Mesenchymal stem cell (in vitro differentiated cells and primary cell): ENCODE results near the gene TLX1.

ENCODE experiments used
- DNase-seq: peaks from one replicate; pipeline ENCODE4 v3.0.0-alpha.2; 2013
- H2AFZ ChIP-seq: one replicate; pipeline ENCODE4 v1.6.1; 2013; ENCODE audit warnings: low read depth, mild to moderate bottlenecking, control low read depth, inconsistent platforms, low read length, moderate library complexity
- H2AK5ac ChIP-seq: 2 replicates; pipeline ENCODE4 v1.6.1; 2013; ENCODE audit warnings: low read length, moderate library complexity, mild to moderate bottlenecking, inconsistent platforms; ENCODE audit not compliant: severe bottlenecking
- H2BK120ac ChIP-seq: one replicate; pipeline ENCODE4 v1.6.1; 2013; ENCODE audit warnings: low read depth, mild to moderate bottlenecking, inconsistent platforms, low read length, moderate library complexity
- H2BK12ac ChIP-seq, 2 experiments: one replicate each; pipeline ENCODE4 v1.6.1; 2013; ENCODE audit warnings: inconsistent platforms in 2 of 2, low read length in 2 of 2, mild to moderate bottlenecking in 2 of 2, moderate library complexity in 2 of 2, control low read depth in 1 of 2
- H2BK15ac ChIP-seq: one replicate; pipeline ENCODE4 v1.6.1; 2013; ENCODE audit warnings: mild to moderate bottlenecking, low read depth, inconsistent platforms; ENCODE audit not compliant: poor library complexity, severe bottlenecking
- H2BK5ac ChIP-seq: 2 replicates; pipeline ENCODE4 v1.6.1; 2013; ENCODE audit warnings: low read depth, mild to moderate bottlenecking, low read length, control low read depth, inconsistent platforms; ENCODE audit not compliant: poor library complexity, severe bottlenecking
- H3K14ac ChIP-seq, 2 experiments: one replicate each; pipeline ENCODE4 v1.6.1; 2013; ENCODE audit warnings: inconsistent platforms in 2 of 2, low read length in 2 of 2, control low read depth in 1 of 2, mild to moderate bottlenecking in 1 of 2, moderate library complexity in 1 of 2
- H3K18ac ChIP-seq, 2 experiments: one replicate each; pipeline ENCODE4 v1.6.1; 2013; ENCODE audit warnings: inconsistent platforms in 2 of 2, low read length in 2 of 2, control low read depth in 1 of 2, low read depth in 1 of 2, mild to moderate bottlenecking in 1 of 2
- H3K23ac ChIP-seq, 2 experiments: one replicate each; pipeline ENCODE4 v1.6.1; 2013; ENCODE audit warnings: inconsistent platforms in 2 of 2, low read length in 2 of 2, mild to moderate bottlenecking in 2 of 2, moderate library complexity in 2 of 2, control low read depth in 1 of 2
- H3K27ac ChIP-seq: 2 replicates; pipeline ENCODE4 v1.5.1; 2013; ENCODE audit warnings: mild to moderate bottlenecking, moderate library complexity, low read length, control low read depth, inconsistent platforms; ENCODE audit not compliant: poor library complexity, severe bottlenecking
- H3K27me3 ChIP-seq, 2 experiments: 2 replicates each; pipeline versions ENCODE4 v1.6.1 to v1.7.0; 2013; ENCODE audit warnings: low read length in 2 of 2, mild to moderate bottlenecking in 2 of 2, moderate library complexity in 2 of 2, control low read depth in 1 of 2, inconsistent platforms in 1 of 2; ENCODE audit not compliant: control insufficient read depth in 1 of 2, insufficient read depth in 1 of 2
- H3K36me3 ChIP-seq, 2 experiments: 2 replicates each; pipeline versions ENCODE4 v1.6.1 to v1.7.0; 2013; ENCODE audit warnings: low read length in 2 of 2, control low read depth in 1 of 2, inconsistent platforms in 1 of 2, low read depth in 1 of 2, mild to moderate bottlenecking in 1 of 2; ENCODE audit not compliant: insufficient read depth in 2 of 2, control insufficient read depth in 1 of 2
- H3K4ac ChIP-seq, 2 experiments: one replicate each; pipeline ENCODE4 v1.6.1; 2013; ENCODE audit warnings: inconsistent platforms in 2 of 2, low read length in 2 of 2, mild to moderate bottlenecking in 2 of 2, moderate library complexity in 2 of 2, control low read depth in 1 of 2, low read depth in 1 of 2
- H3K4me1 ChIP-seq: 2 replicates; pipeline ENCODE4 v1.6.1; 2013; ENCODE audit warnings: low read depth, low read length, control low read depth; ENCODE audit not compliant: control insufficient read depth, insufficient read depth
- H3K4me2 ChIP-seq: 2 replicates; pipeline ENCODE4 v1.6.1; 2013; ENCODE audit warnings: low read length, mild to moderate bottlenecking, inconsistent platforms; ENCODE audit not compliant: poor library complexity, severe bottlenecking
- H3K4me3 ChIP-seq, 2 experiments: 2 replicates each; pipeline versions ENCODE4 v1.5.1 to v1.7.0; 2013; ENCODE audit warnings: low read length in 2 of 2, mild to moderate bottlenecking in 2 of 2, control low read depth in 1 of 2, low read depth in 1 of 2; ENCODE audit not compliant: insufficient read depth in 1 of 2
- H3K79me1 ChIP-seq: replicated peaks from 2 replicates; pipeline ENCODE4 v1.6.1; 2013; ENCODE audit warnings: mild to moderate bottlenecking, control low read depth, low read length, inconsistent platforms; ENCODE audit not compliant: poor library complexity, severe bottlenecking
- H3K9ac ChIP-seq: 2 replicates; pipeline ENCODE4 v1.7.0; 2013; ENCODE audit warnings: mild to moderate bottlenecking, low read length, moderate library complexity
- H3K9me3 ChIP-seq: 2 replicates; pipeline ENCODE4 v1.7.0; 2013; ENCODE audit warnings: mild to moderate bottlenecking, low read length; ENCODE audit not compliant: control insufficient read depth
- H4K8ac ChIP-seq: one replicate; pipeline ENCODE4 v1.6.1; 2013; ENCODE audit warnings: inconsistent platforms, mild to moderate bottlenecking, low read length, moderate library complexity
- H4K91ac ChIP-seq: one replicate; pipeline ENCODE4 v1.6.1; 2013; ENCODE audit warnings: mild to moderate bottlenecking, low read length, inconsistent platforms
- WGBS: methylation state at CpG from one replicate; pipeline ENCODE4 v1.1.7; 2013; ENCODE audit warnings: mixed read lengths; 5-methylcytosine and 5-hydroxymethylcytosine counted together

Gene TLX1

DNA sequence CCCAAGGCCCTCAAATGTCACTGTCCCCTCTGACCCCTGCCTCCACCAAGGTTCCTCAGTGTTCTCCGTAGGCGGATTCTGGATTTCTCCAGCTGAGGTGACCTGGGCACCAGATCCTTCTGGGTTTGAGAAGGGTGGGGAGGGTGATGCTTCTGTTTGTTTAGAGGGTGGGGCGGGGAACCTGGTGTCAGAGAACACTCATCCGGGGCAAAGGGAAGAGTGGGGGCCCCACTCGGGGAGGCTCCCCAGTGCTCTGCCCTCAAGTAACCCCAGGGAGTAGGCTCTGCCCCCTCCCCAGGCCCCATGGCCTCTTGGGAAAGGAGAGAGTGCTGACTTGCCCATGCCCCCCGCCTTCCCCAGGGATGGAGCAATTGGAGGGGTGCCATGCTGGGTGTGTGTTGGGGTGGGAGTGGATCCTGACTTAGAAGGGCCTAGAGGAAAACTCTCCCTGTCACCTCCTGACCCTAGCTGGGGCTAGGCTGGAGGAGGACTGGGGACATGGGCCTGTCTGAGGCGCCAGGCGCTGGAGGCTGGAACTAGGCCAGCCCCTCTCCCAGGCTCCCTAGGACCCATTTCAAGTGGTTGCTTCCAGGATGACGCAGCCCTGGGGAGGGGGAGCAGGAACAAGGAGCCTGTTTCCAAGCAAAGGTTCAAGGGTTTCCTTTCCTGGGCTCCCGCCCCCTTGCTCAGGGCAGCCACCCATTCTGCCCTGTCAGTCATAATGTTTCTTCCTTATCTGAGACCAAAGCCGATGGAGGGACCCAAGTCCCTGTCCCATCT is 41.4 kb upstream of the TLX1 start:
- 85% methylated on average over 10 of the region's 11 CpGs for WGBS

DNA sequence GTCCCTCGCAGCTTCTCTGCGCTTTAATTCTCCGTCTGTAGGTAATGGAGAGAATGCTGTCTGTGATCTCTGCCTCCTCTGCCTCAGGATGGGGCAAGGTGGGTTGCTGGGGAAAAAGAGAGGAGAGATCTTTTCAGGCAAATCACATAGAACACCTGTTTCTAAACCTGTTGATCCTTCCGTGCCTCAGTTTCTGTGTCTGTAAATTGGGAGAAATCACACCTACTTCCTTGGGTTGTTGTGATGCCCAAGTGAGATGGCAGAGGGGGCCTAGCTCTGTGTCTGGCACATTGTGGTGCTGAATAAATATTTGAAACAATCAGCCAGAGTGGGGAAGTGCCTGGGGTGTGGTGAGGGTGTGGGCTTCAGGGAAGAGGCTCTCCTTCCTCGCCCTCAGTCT is 40.5 kb upstream of the TLX1 start:
- no peak overlapping the region for H3K4me3 ChIP-seq
- H3K9me3 ChIP-seq = no peaks in the 10 kb centered on the region
- H2BK120ac ChIP-seq = no peak overlapping the region
- no peak overlapping the region for H3K18ac ChIP-seq
- no peaks in the 10 kb centered on the region for H3K79me1 ChIP-seq
- no peak overlapping the region for H2BK12ac ChIP-seq
- no peak overlapping the region for H4K91ac ChIP-seq
- H2BK5ac ChIP-seq = no peak overlapping the region
- H2AK5ac ChIP-seq = no peak overlapping the region
- WGBS = 90% methylated on average over 4 of the region's 5 CpGs
- no peak overlapping the region for H3K14ac ChIP-seq
- H3K9ac ChIP-seq = no peak overlapping the region
- H3K4ac ChIP-seq = no peak overlapping the region
- no peak for DNase-seq
- no peak overlapping the region for H4K8ac ChIP-seq
- no peaks in the 10 kb centered on the region for H3K36me3 ChIP-seq
- no peak overlapping the region for H3K23ac ChIP-seq
- H3K4me2 ChIP-seq = no peak overlapping the region
- H3K4me1 ChIP-seq = no peaks in the 10 kb centered on the region
- H3K27me3 ChIP-seq = peaks cover 60 to 100% of the 10 kb centered on the region in 2 experiments
- H2AFZ ChIP-seq = no peak overlapping the region
- H3K27ac ChIP-seq = no peak overlapping the region
- no peak overlapping the region for H2BK15ac ChIP-seq

More for the DNA sequence above, 41.4 kb upstream of the TLX1 start:
- no peaks in the 10 kb centered on the region for H3K79me1 ChIP-seq
- no peaks in the 10 kb centered on the region for H3K9me3 ChIP-seq
- peak overlapping the region; percentile 15 for H2AFZ ChIP-seq
- no peak overlapping the region for H4K8ac ChIP-seq
- H2AK5ac ChIP-seq = no peak overlapping the region
- H3K4ac ChIP-seq = no peak overlapping the region
- H3K27ac ChIP-seq = no peak overlapping the region
- H4K91ac ChIP-seq = no peak overlapping the region
- peaks cover 69 to 100% of the 10 kb centered on the region in 2 experiments for H3K27me3 ChIP-seq
- no peak overlapping the region for H3K4me2 ChIP-seq
- no peak overlapping the region for H3K4me3 ChIP-seq
- H3K9ac ChIP-seq = no peak overlapping the region
- H3K18ac ChIP-seq = no peak overlapping the region
- no peak overlapping the region for H2BK15ac ChIP-seq
- H3K23ac ChIP-seq = no peak overlapping the region
- H2BK120ac ChIP-seq = no peak overlapping the region
- H3K4me1 ChIP-seq = no peaks in the 10 kb centered on the region
- H2BK12ac ChIP-seq = no peak overlapping the region
- no peak overlapping the region for H2BK5ac ChIP-seq
- DNase-seq = no peak
- H3K14ac ChIP-seq = no peak overlapping the region
- no peaks in the 10 kb centered on the region for H3K36me3 ChIP-seq

DNA sequence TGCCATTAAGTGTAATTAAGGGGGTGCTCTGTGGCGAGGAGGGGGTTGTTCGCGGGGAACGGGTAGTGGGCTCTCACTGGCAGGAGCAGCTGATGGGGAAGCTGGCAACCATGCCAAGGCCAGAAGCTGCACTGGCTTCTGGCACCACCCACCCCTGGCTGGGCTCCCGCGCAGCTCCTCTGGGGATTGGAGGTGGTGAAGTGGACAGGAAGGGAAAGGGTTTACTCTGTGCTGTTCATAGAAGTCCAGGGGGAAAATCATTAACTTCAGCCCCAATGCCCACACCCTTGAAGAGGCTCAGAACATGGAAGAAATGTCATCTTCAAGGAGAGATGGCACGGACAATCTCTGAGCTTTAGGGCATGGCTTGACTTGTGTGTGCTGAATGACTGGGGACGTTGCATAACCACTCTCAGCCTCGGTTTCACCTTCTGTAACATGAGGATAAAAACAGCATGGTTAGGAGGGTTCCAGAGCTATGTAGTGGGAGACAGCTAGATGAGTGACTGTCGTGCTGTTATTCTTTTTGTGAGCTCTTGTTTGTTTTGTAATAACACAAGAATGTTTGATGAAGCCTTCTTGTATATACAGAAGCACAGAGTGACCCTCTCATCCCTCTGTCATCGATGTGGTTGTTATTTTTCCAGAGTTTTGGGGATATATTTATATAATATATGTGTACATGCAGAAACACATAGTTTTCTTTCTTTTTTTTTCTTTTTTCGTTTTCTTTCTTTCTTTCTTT is 39.4 kb upstream of the TLX1 start:
- no peak overlapping the region for H3K9ac ChIP-seq
- DNase-seq = no peak
- H2BK5ac ChIP-seq = no peak overlapping the region
- H3K4ac ChIP-seq = no peak overlapping the region
- peaks cover 63 to 99% of the 10 kb centered on the region in 2 experiments for H3K27me3 ChIP-seq
- H3K18ac ChIP-seq = no peak overlapping the region
- no peak overlapping the region for H3K14ac ChIP-seq
- no peak overlapping the region for H3K23ac ChIP-seq
- H2AK5ac ChIP-seq = no peak overlapping the region
- H3K27ac ChIP-seq = no peak overlapping the region
- H2AFZ ChIP-seq = no peak overlapping the region
- H4K8ac ChIP-seq = no peak overlapping the region
- H3K4me3 ChIP-seq = no peak overlapping the region
- no peaks in the 10 kb centered on the region for H3K9me3 ChIP-seq
- H3K4me1 ChIP-seq = no peaks in the 10 kb centered on the region
- H3K36me3 ChIP-seq = no peaks in the 10 kb centered on the region
- no peak overlapping the region for H2BK120ac ChIP-seq
- no peaks in the 10 kb centered on the region for H3K79me1 ChIP-seq
- no peak overlapping the region for H3K4me2 ChIP-seq
- no peak overlapping the region for H4K91ac ChIP-seq
- 68% methylated on average over 8 of the region's 12 CpGs for WGBS
- no peak overlapping the region for H2BK12ac ChIP-seq
- H2BK15ac ChIP-seq = no peak overlapping the region

DNA sequence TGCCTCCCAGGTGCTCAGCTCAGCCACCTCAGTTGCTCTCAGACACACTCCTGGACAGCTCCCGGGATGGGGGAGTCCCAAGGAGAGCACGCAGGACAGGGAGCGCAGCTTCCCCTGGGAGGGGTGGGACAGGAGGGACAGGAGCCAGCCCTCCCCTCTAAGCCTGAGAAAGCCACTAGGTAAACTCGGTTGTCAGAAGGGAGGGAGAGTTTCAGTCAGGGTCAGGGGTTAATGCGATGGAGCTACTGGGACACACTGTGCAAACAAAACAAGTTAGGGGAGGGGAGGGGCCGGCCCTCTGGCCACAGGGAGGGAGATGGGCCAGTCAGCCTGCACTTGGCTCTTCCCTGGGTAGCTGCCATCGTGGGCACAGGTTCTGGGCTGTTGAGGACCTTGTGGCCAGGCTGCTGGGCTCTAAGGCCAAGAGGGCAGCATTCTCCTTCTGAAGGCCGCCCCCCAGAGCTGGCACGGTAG is 38.2 kb upstream of the TLX1 start:
- DNase-seq = no peak
- Histone ChIP-seq H3K4me1 (no peaks in the 10 kb centered on the region), H3K27me3 (peaks cover 60 to 99% of the 10 kb centered on the region in 2 experiments), H3K36me3 (no peaks in the 10 kb centered on the region), H3K9ac (no peak overlapping the region), H3K9me3 (no peaks in the 10 kb centered on the region), H2AFZ (no peak overlapping the region), H4K91ac (no peak overlapping the region), H3K18ac (no peak overlapping the region), H2AK5ac (no peak overlapping the region), H3K4me2 (no peak overlapping the region), H3K23ac (no peak overlapping the region), H3K4me3 (no peak overlapping the region), H2BK15ac (no peak overlapping the region), H4K8ac (no peak overlapping the region), H3K79me1 (no peaks in the 10 kb centered on the region), H3K4ac (no peak overlapping the region), H3K27ac (no peak overlapping the region), H2BK120ac (no peak overlapping the region), H3K14ac (no peak overlapping the region), H2BK12ac (no peak overlapping the region), H2BK5ac (no peak overlapping the region)
- WGBS = 56% methylated on average over 9 of the region's 9 CpGs
